ENCODE results near the gene POPDC3.

The POPDC3 gene

GRCh38 chr6:105194106-105194505, 14.3 kb upstream of the POPDC3 start:
- Histone ChIP-seq H3K9me3 (ENCODE audit: insufficient read depth, low read length) (no peaks in the 10 kb centered on the region), H3F3A (ENCODE audit: insufficient read depth) (no peaks in the 10 kb centered on the region), H3K9me2 (replicated peaks; ENCODE audit: insufficient read depth, low read length) (no peaks in the 10 kb centered on the region), H3K9ac (ENCODE audit: low read length) (no peak overlapping the region), H4K20me1 (ENCODE audit: low read depth, low read length) (no peaks in the 10 kb centered on the region), H3K27me3 (ENCODE audit: low read length) (no peaks in the 10 kb centered on the region), H3K36me3 (ENCODE audit: low read length) (no peaks in the 10 kb centered on the region), H2AFZ (ENCODE audit: low read depth, low read length, severe bottlenecking) (no peak overlapping the region), H3K27ac (ENCODE audit: low read depth, low read length) (no peak overlapping the region), H3K4me2 (ENCODE audit: low read depth, low read length, poor library complexity, severe bottlenecking) (no peak overlapping the region), H3K4me3 (ENCODE audit: insufficient read depth, low read length, poor library complexity, severe bottlenecking) (no peak overlapping the region), H3K79me2 (ENCODE audit: insufficient read depth, low read length) (no peaks in the 10 kb centered on the region)
- TF ChIP-seq EZH2phosphoT487 (conservative IDR thresholded peaks at IDR 0.05; ENCODE audit: low read length), result no peak
- TF ChIP-seq CTCF (IDR thresholded peaks at IDR 0.05; ENCODE audit: insufficient read depth, low read length, poor library complexity, severe bottlenecking), result no peak

GRCh38 chr6:105193647-105194046, 13.8 kb upstream of the POPDC3 start:
- no peak for TF ChIP-seq EZH2phosphoT487 (conservative IDR thresholded peaks at IDR 0.05; ENCODE audit: low read length)
- no peak for TF ChIP-seq CTCF (IDR thresholded peaks at IDR 0.05; ENCODE audit: insufficient read depth, low read length, poor library complexity, severe bottlenecking)
- no peak overlapping the region for H2AFZ ChIP-seq (ENCODE audit: low read depth, low read length, severe bottlenecking)
- H3K4me2 ChIP-seq (ENCODE audit: low read depth, low read length, poor library complexity, severe bottlenecking), result no peak overlapping the region
- H4K20me1 ChIP-seq (ENCODE audit: low read depth, low read length), result no peaks in the 10 kb centered on the region
- no peak overlapping the region for H3K27ac ChIP-seq (ENCODE audit: low read depth, low read length)
- no peak overlapping the region for H3K4me3 ChIP-seq (ENCODE audit: insufficient read depth, low read length, poor library complexity, severe bottlenecking)
- H3K79me2 ChIP-seq (ENCODE audit: insufficient read depth, low read length), result no peaks in the 10 kb centered on the region
- H3K27me3 ChIP-seq (ENCODE audit: low read length), result no peaks in the 10 kb centered on the region
- no peaks in the 10 kb centered on the region for H3K36me3 ChIP-seq (ENCODE audit: low read length)
- no peak overlapping the region for H3K9ac ChIP-seq (ENCODE audit: low read length)
- no peaks in the 10 kb centered on the region for H3K9me3 ChIP-seq (ENCODE audit: insufficient read depth, low read length)
- H3K9me2 ChIP-seq (replicated peaks; ENCODE audit: insufficient read depth, low read length), result no peaks in the 10 kb centered on the region
- H3F3A ChIP-seq (ENCODE audit: insufficient read depth), result no peaks in the 10 kb centered on the region

GRCh38 chr6:105192707-105193465, 13.1 kb upstream of the POPDC3 start:
- H2AFZ ChIP-seq (ENCODE audit: low read depth, low read length, severe bottlenecking), result no peak overlapping the region
- H4K20me1 ChIP-seq (ENCODE audit: low read depth, low read length), result no peaks in the 10 kb centered on the region
- H3K27ac ChIP-seq (ENCODE audit: low read depth, low read length), result no peak overlapping the region
- H3K36me3 ChIP-seq (ENCODE audit: low read length), result no peaks in the 10 kb centered on the region
- H3F3A ChIP-seq (ENCODE audit: insufficient read depth), result no peaks in the 10 kb centered on the region
- TF ChIP-seq EZH2phosphoT487 (conservative IDR thresholded peaks at IDR 0.05; ENCODE audit: low read length) (no peak), CTCF (IDR thresholded peaks at IDR 0.05; ENCODE audit: insufficient read depth, low read length, poor library complexity, severe bottlenecking) (no peak)
- H3K79me2 ChIP-seq (ENCODE audit: insufficient read depth, low read length), result no peaks in the 10 kb centered on the region
- H3K9me2 ChIP-seq (replicated peaks; ENCODE audit: insufficient read depth, low read length), result no peaks in the 10 kb centered on the region
- no peak overlapping the region for H3K4me2 ChIP-seq (ENCODE audit: low read depth, low read length, poor library complexity, severe bottlenecking)
- no peaks in the 10 kb centered on the region for H3K27me3 ChIP-seq (ENCODE audit: low read length)
- H3K9ac ChIP-seq (ENCODE audit: low read length), result no peak overlapping the region
- H3K9me3 ChIP-seq (ENCODE audit: insufficient read depth, low read length), result no peaks in the 10 kb centered on the region
- no peak overlapping the region for H3K4me3 ChIP-seq (ENCODE audit: insufficient read depth, low read length, poor library complexity, severe bottlenecking)

Data from SU-DHL-6 (cell line).